GM18505 (cell line): ENCODE data around the gene NUDT4B.
A peak's percentile ranks its signal among the peaks of the same experiment; 100 is the strongest.
"Not testable (repeated sequence)": the region's sequence is repeated elsewhere in the genome, so short reads cannot be mapped to it uniquely, and the experiment has no call there.

Source experiments
- ATAC-seq: cut with Tn5 transposase; IDR thresholded peaks from one replicate; pipeline ENCODE4 v1.9.1; 2021; ENCODE audit not compliant: unreplicated experiment

Gene NUDT4B

DNA sequence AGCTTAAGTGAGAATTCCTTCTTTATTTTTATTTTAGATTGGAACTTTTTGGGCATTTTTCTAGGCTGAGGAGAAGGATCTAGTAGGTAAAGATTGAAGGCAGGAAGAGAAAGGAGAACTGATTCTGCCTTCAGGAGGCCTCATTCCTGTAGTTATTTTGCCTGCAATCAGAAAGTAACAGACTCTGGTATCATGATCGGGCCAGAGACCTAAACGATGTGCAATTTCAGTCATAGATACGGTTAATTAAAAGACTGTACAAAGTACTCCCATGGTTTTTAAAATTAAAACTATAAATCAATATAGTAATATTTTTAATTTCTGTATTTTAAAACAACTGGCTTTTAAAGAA is 14.3 kb upstream of the NUDT4B start:
- ATAC-seq, result peak; percentile 25

DNA sequence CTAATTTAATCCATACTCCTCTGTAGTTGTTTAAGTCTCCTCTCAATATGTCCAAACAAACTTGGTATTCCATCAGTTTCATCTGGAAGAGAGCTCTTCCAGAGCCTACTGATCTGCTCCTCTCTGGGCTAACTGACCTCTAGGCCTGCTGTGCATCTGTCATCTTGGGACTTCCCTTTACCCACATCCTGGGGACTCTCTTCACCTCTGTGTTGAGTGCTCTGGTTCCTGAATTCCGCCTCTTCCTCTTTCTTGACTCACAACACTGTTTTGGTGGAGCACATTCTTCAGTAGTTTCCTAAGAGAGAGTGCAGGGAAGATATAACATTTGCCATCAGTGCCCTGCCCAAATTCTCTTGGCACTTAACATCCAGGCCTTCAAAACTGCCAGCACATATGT is 13.0 kb upstream of the NUDT4B start:
- not testable (repeated sequence) for ATAC-seq

DNA sequence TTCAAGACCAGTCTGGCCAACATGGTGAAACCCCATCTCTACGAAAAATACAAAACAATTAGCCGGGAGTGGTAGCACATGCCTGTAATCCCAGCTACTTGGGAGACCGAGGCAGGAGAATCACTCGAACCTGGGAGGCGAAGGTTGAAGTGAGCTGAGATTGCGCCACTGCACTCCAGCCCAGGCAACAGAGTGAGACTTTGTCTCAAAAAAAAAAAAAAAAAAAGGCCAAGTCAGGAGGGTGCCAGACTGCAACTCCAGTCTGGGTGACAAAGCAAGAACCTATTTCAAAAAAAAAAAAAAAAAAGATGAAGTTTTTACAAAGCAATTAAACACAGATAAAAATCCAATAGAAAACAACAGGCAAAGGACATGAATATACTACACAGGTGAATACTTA is 9.9 kb upstream of the NUDT4B start:
- not testable (repeated sequence) for ATAC-seq

DNA sequence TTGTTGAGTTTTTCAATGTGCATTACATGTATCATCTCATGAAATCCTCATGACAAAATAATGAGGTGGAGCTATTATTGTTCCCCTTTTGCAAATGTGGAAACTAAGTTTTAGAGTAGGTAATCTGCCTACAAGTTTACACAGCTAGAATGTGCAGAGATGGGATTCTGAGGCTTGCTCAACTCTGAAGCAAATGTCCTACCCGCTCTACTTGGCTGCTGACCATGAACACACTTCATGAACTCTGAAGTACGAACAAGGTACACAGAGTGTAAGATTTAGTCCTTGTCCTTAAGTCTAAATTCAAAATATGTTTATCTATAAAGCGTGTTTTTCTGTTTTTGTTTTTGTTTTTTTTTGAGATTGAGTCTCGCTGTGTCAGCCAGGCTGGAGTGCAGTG is 5.4 kb upstream of the NUDT4B start:
- ATAC-seq, result not testable (repeated sequence)

DNA sequence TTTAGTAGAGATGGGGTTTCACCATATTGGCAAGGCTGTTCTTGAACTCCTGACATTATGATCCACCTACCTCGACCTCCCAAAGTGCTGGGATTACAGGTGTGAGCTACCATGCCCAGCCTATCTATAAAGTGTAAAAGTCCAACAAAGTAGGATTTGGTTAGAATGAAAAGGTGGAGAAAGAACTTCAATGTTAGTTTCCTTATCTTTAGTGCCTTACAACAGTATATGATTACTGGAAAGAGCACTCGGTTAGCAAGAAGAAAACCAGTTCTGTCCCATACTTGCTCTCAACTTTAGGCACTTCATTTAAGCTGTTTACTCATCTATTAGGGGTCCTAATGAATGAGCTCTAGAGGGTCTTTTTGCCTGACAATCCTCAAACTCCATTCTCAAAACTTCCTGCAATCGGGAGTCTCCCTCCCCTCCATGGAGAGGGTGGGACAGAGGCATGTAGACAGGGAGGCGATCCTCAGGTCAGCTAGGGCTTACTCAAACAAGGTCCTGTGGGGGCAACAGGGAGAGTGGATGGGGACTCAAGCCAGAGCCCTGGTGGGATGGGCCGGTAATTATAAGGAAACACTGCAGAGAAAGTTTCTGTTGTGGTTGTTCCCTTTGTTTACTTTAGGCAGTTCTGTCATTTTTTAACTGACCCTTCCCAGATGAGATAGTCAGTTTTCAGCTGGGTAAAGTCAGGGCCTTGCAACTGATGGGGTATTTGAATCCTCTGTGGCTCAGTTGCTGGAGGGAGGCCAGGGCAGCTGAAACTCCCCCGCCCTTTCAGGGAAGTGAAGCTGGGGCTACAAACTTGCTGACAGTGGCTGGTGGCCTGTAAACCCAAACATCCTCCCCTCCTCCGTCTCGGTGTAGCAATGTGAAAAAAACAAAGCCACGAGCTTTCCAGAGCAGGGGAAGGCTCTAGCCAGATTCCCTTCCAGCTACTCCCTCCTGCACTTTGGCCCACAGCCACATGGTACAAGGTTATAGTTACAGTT is 4.6 kb upstream of the NUDT4B start:
- ATAC-seq, result peak; percentile 46

DNA sequence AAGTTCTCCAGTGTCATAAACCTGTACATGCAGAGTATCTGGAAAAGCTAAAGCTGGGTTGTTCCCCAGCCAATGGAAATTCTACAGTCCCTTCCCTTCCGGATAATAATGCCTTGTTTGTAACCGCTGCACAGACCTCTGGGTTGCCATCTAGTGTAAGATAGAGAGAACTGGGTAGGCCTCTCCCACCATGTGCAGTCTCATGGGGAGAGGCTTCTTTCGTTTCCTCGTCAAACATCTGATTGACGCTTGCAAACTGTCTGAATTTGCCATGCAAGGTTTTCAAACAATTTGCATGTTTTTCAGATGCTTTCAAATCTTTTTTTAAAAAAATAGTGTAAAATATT is 734 bp downstream of the NUDT4B start:
- peak; percentile 54 for ATAC-seq

DNA sequence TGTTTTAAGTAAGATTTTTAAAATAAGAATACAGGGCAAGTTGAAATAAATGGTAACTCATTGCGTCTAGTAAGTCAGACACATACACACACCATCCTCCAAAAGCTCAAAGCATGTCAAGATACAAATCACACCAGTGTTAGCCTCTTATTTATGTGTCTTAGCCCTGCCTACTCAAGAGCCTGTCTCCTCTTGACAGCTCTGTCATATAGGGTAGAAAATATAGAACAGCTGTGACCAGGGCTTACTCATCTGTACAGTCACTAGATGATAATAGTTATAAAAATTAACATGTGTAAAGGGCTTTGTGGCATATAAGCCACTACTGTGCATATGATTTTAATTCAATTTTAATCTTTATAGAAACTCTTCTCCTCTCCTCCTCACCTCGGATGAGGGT is 7.7 kb downstream of the NUDT4B start:
- ATAC-seq, result not testable (repeated sequence)

DNA sequence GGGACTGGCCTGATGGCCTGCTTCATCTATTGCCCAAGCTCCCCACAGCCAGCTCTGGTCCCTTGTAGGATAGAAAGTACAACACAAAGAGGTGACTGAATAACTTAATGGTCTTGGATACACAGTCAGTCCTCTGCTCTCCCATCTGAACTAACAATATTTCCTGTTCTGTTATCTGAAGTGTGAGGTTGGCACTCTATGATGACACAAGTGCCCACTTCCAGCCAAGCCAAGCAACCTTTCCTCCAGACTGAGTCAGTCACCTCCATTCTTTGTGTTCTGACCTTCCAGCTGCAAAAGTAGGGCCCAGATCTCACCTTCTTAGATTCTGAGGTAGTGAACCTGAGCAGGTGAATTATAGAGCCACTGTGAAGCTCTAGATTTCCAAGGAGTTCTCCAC is 8.9 kb downstream of the NUDT4B start:
- ATAC-seq, result not testable (repeated sequence)

DNA sequence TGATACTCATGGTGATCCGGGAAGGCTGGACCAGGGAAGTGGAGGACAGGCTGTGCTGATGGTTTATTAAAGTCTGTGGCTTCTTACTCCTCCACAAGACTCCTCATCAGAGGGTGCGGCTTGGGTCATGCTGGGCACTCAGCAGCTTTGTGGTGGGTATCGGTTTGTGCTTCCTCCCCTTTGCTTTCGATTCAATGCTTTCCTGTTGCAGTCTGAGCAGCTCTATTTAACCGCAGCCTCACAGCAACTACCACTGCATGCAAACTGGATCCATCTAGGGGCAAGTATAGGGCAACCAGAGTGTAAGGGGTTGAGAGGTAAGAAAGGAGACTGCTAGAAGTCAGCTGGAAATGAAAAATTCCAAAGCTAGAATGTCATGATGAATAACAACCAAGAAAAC is 9.8 kb downstream of the NUDT4B start:
- ATAC-seq, result peak; percentile 93

DNA sequence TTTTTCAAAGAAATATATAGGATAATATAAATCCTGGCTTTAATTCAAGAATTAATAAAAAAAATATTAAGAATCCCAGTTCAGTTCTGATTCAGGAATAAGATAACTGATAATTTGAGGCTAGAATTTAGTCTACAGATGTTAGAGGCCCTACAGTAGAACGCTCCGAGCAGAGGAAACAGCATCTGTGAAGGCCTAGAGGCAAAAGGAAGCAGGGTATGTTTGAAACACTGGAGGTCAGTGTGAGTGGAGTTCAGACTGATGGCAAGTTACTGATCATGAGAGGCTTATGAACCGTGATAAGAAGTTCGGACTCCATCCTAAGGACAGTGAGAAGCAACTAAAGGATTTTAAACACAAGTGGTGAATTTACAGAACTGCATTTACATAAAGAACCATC is 10.4 kb downstream of the NUDT4B start:
- ATAC-seq, result not testable (repeated sequence)

DNA sequence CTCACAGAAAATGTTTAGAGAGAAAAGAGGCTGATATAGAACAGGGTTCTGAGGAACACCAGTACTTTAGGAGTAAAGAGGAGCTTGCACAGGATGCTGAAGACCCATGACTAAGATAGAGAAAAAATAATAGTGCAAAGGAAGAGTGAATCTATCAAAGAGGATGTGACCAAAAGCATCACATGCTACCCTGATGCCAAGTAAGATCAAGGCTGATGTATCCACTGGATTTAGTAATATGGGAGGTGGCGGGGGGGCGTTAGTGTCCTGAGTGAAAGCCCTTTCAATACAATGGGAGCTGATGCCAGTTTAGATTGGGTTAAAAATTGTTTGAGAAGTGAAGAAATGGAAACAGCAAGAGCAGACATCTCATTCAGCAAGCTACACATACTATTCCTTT is 11.2 kb downstream of the NUDT4B start:
- ATAC-seq, result not testable (repeated sequence)

DNA sequence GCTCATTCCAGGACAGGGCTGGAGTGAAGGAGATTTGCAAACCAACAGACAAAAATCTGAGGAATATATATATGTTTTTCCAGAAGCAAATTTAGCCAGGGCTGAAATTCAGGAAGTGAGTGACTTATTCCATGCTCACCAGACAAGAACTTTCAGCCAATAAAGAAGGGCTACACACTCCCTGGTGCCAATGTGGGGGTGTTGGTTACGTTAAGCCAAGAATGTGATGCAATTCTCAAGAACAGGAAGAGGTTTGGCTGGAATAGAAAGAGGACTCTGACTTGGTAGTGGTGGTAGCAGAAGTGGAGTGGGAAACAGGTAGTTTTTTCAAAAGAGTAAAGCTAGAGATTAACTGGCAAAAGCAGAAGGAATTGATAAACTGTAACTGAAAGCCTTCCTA is 11.6 kb downstream of the NUDT4B start:
- not testable (repeated sequence) for ATAC-seq

DNA sequence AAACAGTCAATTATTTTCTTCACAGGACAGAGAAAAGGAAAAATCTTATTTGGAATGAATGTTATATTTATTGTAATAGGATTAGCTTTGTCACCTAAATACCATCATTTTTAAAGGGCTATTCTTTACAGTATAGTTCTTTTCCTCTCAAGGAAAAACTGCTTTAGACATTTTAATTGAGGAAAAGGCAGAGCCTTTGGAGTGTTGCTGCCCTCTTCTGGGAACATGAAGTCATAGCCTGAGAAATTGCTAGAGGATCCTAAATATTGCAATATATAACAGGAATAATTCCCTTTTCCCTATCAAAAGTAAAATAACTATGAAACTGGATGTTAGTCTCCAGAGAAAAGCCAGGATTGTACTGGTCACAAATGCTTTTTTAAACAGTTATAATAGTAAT is 12.8 kb downstream of the NUDT4B start:
- ATAC-seq, result not testable (repeated sequence)

DNA sequence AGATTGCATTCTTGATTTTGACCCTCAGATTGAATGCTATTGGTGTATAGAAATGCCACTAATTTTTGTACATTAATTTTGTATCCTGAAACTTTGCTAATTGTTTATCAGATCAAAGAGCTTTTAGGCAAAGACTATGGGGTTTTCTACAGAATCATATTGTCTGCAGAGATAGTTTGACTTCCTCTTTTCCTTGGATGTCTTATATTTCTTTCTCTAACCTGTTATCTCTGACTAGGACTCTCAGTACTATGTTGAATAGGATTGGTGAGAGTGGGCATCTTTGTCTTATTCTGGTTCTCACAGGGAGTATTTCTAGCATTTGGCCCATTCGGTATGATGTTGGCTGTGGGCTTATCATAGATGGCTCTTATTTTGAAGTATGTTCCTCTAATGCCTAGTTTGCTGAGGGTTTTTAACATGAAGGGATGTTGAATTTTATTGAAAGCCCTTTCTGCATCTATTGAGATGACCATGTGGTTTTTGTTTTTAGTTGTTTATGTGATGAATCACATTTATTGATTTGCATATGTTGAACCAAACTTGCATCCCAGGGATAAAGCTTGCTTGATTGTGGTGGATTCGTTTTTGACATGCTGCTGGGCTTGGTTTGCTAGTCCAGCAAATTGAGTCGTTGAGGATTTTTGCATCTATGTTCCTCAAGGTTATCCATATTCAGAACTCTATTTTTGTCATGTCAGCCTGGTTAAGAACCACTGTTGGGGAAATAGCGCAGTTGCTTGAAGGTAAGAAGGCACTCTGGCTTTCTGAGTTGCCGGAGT is 16.9 kb downstream of the NUDT4B start:
- not testable (repeated sequence) for ATAC-seq

DNA sequence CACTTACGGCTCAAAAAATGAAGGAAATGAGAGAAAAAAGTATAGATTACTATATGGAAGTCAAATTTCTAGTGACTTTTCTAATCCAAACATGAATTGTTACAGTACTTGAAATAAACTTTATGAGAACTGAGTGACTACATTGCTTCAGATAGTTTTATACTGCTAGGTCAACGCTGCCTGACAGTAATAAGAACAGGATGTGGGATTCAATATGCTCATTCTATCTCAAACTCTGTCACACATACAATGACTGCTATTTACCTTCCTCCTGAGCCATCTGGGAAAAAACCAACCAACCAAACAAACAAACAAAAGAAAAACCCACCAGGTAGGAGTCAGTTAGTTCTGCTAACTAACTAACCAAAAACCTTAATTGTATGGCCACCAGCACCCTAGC is 20.0 kb downstream of the NUDT4B start:
- not testable (repeated sequence) for ATAC-seq

DNA sequence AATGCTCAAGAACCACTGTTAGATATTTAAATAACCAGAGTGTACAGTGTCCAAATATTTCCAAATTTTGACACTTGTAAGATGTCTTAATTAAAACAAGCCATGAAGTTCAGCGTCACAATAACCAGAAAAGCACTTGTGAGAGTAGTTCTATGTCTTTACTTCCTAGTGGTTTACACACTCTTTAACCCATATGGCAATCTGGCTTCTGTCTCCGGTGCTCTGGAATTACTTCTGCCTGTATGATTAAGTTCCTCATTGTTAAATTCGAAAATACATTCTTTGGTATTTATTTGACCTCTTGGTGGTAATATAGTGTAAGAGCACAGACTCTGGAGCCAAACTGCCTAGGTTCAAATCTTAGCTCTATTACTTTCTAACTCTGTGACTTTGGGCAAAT is 20.9 kb downstream of the NUDT4B start:
- not testable (repeated sequence) for ATAC-seq

DNA sequence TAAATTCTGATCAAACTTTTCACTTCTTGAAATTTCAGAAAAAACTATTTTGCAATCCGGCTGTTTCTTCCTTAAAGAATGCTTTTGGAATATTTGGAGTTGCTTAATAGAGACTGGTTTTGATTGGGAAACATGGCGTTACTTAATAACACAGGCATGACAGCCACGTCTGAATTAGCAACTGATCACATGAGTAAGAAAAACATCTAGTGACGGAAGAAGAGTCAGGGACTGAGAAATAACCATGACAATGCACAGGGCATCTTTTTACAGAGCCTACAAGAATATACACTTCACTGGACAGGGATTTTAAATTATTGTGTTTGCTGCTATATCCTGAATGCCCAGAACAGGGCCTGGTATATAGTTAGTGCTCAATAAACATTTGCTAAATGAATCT is 25.1 kb downstream of the NUDT4B start:
- not testable (repeated sequence) for ATAC-seq

DNA sequence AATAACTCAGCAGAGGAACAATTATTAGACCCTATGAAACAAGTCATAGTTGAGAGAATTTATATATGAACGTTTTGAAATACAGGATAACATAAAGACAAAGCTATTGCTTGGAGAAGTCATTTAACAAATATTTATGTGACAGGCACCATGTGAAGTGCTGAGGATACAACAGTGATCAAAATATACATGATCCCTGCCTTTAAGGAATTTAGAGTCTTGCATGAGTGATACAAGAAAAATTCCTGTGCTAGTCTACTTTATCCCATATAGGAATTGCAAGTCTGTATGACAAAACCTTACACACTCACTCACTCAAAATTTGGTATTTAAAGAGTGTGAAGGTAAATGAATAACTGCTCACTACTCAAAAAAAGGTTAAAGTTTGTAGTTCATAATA is 25.5 kb downstream of the NUDT4B start:
- ATAC-seq, result not testable (repeated sequence)

DNA sequence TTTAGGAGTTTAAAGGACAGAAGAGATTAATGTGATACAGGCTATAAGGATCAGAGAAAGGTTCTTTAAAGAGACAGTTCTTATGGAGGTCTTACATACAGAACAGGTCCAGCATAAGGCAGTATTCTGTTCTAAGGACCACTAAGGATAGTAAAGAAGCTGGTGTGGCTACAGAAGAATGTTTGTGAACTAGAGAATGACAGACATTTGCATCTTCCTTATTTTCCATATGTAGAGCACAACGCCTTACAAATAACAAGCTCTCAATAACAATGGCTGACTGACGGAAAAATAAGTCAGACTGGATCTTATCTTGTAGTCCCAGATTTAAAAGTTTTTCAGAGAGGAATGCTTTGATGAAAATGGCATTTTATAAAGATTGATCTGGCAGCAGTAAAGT is 26.7 kb downstream of the NUDT4B start:
- not testable (repeated sequence) for ATAC-seq

DNA sequence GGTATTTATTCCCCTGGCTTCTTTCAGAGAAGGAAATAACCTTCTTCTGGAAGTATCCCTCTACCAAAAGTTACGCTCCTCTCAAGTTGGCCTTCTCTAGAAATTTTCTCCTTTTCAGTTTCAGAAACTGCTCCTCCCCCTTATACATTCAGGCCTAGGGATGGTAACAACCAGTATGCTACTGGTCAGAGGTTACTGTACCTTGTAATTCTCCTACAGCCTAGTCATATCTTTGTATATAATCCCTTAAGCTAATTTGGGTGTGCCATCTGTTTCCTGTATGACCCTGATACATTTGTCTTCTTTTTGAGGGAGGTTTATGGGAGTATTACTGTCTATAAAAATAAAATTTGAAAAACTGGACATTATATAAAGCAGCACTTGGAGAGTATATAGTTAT is 29.1 kb downstream of the NUDT4B start:
- ATAC-seq, result not testable (repeated sequence)

DNA sequence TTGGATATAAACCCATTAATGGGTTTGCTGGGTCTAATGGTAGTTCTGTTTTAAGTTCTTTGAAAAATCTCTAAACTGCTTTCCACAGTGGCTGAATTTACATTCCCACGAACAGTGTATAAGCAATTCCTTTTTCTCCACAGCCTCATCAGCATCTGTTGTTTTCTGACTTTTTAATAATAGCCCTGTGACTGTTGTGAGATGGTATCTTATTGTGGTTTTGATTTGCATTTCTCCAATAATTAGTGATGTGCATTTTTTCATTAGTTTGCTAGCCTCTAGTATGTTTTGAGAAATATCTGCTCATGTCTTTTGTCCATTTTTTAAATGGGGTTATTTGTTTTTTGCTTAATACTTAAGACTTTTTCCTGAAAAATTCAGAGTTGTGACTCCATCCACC is 31.8 kb downstream of the NUDT4B start:
- ATAC-seq, result not testable (repeated sequence)
